Right atrium auricular region (tissue), 2 donors: ENCODE results near the gene LCN10. TPM values are rescaled to one million over a fixed set of nuclear protein-coding genes. Genes with fewer than 3 reads are reported as not detected.
A peak's percentile ranks its signal among the peaks of the same experiment; 100 is the strongest.
"Not testable (repeated sequence)": the region's sequence is repeated elsewhere in the genome, so short reads cannot be mapped to it uniquely, and the experiment has no call there.

Experiments used
- DNase-seq: peaks from one replicate; pipeline ENCODE4 v3.0.0-alpha.2; 2019; ENCODE audit warnings: low spot score
- H3K27ac ChIP-seq, 2 donors: fragments of 200-600 bp; sonication (generic); 1 replicate in 1 of 2; 2 replicates in 1 of 2; pipeline ENCODE4 v1.5.1; 2016 to 2019
- H3K27me3 ChIP-seq, 2 donors: fragments of 200-600 bp; sonication (generic); one replicate each; pipeline versions ENCODE4 v1.5.1 to v1.6.0; 2017 to 2019
- H3K36me3 ChIP-seq: fragments of 200-600 bp; sonication (generic); one replicate; pipeline ENCODE4 v1.5.1; 2016
- H3K4me1 ChIP-seq, 2 donors: fragments of 200-600 bp; sonication (generic); one replicate each; pipeline versions ENCODE4 v1.5.1 to v1.6.0; 2017 to 2019
- H3K4me3 ChIP-seq, 2 donors: fragments of 200-600 bp; sonication (generic); 1 replicate in 1 of 2; 2 replicates in 1 of 2; pipeline ENCODE4 v1.5.1; 2017 to 2019; ENCODE audit warnings: mild to moderate bottlenecking in 1 of 2, moderate library complexity in 1 of 2
- H3K9me3 ChIP-seq, 2 donors: fragments of 200-600 bp; sonication (generic); one replicate each; pipeline ENCODE4 v1.5.1; 2019
- total RNA-seq, 2 donors: library from RNA; depleted of rRNA; stranded (reverse); fragments of >200 nt; gene quantifications; one replicate each; pipeline ENCODE4 v1.1.0, GENCODE V29; 2016
- TF ChIP-seq, protein P1 (sequence below), 2 donors: fragments of 200-600 bp; sonication (generic); IDR thresholded peaks; one replicate each; pipeline ENCODE4 v1.5.1; 2019; ENCODE audit warnings: antibody characterized with exemption in 2 of 2

The LCN10 gene
- total RNA-seq, 2 donors from 2014 or later, result 4.5 to 8.8 TPM

- no peak overlapping the region for H3K4me3 ChIP-seq
- no peak for DNase-seq
- TF ChIP-seq, protein P1, sequence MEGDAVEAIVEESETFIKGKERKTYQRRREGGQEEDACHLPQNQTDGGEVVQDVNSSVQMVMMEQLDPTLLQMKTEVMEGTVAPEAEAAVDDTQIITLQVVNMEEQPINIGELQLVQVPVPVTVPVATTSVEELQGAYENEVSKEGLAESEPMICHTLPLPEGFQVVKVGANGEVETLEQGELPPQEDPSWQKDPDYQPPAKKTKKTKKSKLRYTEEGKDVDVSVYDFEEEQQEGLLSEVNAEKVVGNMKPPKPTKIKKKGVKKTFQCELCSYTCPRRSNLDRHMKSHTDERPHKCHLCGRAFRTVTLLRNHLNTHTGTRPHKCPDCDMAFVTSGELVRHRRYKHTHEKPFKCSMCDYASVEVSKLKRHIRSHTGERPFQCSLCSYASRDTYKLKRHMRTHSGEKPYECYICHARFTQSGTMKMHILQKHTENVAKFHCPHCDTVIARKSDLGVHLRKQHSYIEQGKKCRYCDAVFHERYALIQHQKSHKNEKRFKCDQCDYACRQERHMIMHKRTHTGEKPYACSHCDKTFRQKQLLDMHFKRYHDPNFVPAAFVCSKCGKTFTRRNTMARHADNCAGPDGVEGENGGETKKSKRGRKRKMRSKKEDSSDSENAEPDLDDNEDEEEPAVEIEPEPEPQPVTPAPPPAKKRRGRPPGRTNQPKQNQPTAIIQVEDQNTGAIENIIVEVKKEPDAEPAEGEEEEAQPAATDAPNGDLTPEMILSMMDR (IDR thresholded peaks at IDR 0.05), result no peak
- no peaks in the 10 kb centered on the region for H3K36me3 ChIP-seq
- peaks cover 0 to 48% of the 10 kb centered on the region in 2 donors for H3K4me1 ChIP-seq
- H3K9me3 ChIP-seq, result no peaks in the 10 kb centered on the region
- H3K27ac ChIP-seq, result peak overlapping the region; percentile 67 to 80
- no peaks in the 10 kb centered on the region for H3K27me3 ChIP-seq
Measured at GRCh38 chr9:136714893-136715274, 27.9 kb downstream of the LCN10 start.

DNA sequence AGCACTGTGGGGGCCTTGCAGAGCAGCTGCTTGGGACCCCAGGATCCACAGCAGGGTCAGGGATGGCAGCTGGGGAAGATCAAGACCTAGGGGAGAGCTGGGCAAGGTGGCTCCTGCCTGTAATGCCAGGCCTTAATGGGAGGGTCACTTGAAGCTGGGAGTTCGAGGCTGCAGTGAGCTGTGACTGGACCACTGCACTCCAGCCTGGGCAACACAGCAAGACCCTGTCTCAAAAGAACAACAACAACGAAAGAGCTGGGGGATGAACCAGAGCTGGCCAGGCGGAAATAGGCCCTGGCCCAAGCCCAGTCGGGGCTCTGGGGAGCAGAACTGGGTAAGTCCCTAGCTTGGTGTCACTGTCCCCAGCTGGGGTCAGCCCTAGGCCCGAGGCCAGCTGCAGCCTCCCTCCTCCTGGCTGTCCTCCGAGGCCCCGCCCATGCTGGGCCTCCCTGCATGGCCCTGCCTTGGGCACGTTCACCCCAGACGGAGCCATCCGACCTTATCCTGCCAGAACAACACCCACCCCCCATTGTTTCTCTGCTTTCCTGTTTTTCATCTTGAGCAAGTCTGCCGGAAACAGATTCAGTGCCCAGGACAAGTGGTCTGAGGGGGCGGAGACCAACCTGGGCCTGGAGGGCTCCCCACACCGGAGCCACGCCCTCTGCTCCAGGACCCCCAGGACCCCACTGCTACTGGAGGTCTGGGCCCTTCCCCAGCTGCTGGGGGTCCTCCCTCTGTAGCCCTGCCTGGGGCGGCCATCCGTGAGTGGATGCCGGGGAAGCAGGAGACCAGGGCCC lies 28.4 kb downstream of the LCN10 start:
- H3K4me1 ChIP-seq, result peaks cover 0 to 42% of the 10 kb centered on the region in 2 donors
- no peak overlapping the region for H3K4me3 ChIP-seq
- TF ChIP-seq, protein P1 (IDR thresholded peaks at IDR 0.05), result no peak
- H3K9me3 ChIP-seq, result no peaks in the 10 kb centered on the region
- peak overlapping the region; percentile 80 for H3K27ac ChIP-seq
- DNase-seq, result no peak
- no peaks in the 10 kb centered on the region for H3K27me3 ChIP-seq
- H3K36me3 ChIP-seq, result no peaks in the 10 kb centered on the region

DNA sequence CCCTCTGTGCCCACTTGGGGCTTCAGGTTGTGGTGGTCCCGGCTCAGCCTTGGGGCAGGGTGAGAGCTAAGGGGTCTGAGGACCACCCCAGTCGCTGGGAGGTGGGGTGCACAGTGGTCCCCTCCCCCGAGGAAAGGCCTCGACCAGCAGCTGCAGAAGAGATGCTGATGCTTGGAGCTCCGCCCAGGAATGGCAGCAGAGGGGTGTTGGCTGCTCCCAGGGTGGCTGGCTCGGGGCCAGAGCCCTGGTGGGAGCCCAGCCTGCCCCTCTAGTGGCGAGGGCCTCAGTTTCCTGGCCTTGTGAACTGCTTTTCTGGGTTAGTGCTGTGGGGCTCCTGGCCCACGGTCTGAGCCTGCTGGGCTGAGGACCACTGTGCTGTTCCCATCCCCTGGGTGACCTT lies 29.2 kb downstream of the LCN10 start:
- Histone ChIP-seq H3K36me3 (no peaks in the 10 kb centered on the region), H3K4me1 (peaks cover 0 to 36% of the 10 kb centered on the region in 2 donors), H3K27me3 (no peaks in the 10 kb centered on the region), H3K4me3 (peak overlapping the region; percentile 76 to 82), H3K9me3 (no peaks in the 10 kb centered on the region), H3K27ac (peak overlapping the region; percentile 80)
- no peak for DNase-seq
- TF ChIP-seq, protein P1 (IDR thresholded peaks at IDR 0.05), result no peak

GRCh38 chr9:136712690-136713544 lies 29.8 kb downstream of the LCN10 start:
- no peaks in the 10 kb centered on the region for H3K27me3 ChIP-seq
- TF ChIP-seq, protein P1 (IDR thresholded peaks at IDR 0.05), result no peak
- peaks cover 0 to 36% of the 10 kb centered on the region in 2 donors for H3K4me1 ChIP-seq
- H3K4me3 ChIP-seq, result peak overlapping the region; percentile 76 to 82
- H3K27ac ChIP-seq, result peak overlapping the region; percentile 80
- no peak for DNase-seq
- no peaks in the 10 kb centered on the region for H3K9me3 ChIP-seq
- no peaks in the 10 kb centered on the region for H3K36me3 ChIP-seq

DNA sequence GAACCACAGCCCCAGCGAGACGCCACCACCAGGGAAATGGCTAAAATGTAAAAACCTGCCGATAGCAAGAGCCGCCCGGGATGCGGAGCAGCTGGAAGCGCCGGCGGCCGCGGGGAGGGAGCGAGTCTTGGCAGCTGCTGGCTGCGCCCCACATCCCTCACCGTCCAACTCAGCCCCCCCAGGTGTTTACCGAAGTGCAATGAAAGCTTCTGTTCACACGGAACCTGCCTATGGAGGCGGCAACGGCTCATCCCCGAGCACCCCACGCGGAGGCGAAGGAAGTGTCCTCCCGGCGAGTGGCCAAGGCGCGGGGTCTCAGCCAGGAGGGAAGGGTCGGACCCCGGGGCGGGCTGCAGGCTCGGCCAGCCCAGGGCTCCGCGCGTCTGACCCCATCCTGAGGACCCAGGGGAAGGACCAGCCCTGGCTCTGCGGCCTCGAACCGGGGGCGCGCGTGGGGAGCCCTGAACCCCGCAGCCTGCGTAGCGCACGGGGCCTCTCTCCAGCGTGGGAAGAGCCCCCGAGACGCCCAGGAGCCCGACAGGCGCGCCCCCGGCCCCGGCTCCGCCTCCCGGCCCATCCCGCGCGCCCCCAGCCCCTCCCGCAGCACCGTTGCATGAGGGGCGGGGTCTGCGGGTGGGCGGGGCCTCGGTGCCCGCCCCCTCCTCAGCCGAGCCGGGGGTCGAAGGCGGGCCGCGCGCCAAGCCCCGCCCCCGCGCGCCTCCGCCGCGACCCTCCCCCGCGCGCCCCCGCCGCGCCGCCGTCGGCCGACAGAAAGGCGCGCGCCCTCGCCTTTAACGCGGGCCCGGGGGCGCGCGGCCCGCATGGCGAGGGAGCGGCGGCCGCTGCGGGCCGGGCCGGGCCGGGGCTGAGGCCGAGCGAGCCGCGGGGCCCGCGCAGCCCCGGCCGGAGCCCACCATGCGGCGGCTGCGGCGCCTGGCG lies 30.7 kb downstream of the LCN10 start, which contains the start of gene DIPK1B:
DIPK1B (plus strand) TSS at position 822 of the 939 bp plus-strand sequence; CDS start at position 916, 94 bp downstream.
- H3K36me3 ChIP-seq, result no peaks in the 10 kb centered on the region
- TF ChIP-seq, protein P1 (IDR thresholded peaks at IDR 0.05), result no peak
- peaks cover 0 to 36% of the 10 kb centered on the region in 2 donors for H3K4me1 ChIP-seq
- no peaks in the 10 kb centered on the region for H3K9me3 ChIP-seq
- H3K27me3 ChIP-seq, result no peaks in the 10 kb centered on the region
- peak within 1 kb of the TSS; percentile 80 for H3K27ac ChIP-seq
- DNase-seq, result no peak
- peak within 1 kb of the TSS; percentile 76 to 82 for H3K4me3 ChIP-seq

GRCh38 chr9:136711219-136711648 lies 31.5 kb downstream of the LCN10 start:
- H3K27me3 ChIP-seq, H3K4me3 ChIP-seq, H3K36me3 ChIP-seq, H3K9me3 ChIP-seq, DNase-seq: not testable (repeated sequence)
- Histone ChIP-seq H3K27ac (peak overlapping the region in 1 of 2 donors; percentile 65), H3K4me1 (peaks cover 0 to 36% of the 10 kb centered on the region in 2 donors)
